ENCODE measurements around the gene RTL9. TPM values are rescaled to one million over a fixed set of nuclear protein-coding genes. Genes with fewer than 3 reads are reported as not detected.
A peak's percentile ranks its signal among the peaks of the same experiment; 100 is the strongest.

Gene RTL9
- total and polyA plus RNA-seq, 2 donors (not counting 3 experiments of a cell fraction or from before 2014, with no cell fraction given) = not detected

- Histone ChIP-seq H3K9ac (replicated peaks; ENCODE audit: extremely low read depth, insufficient read depth, low read length) (no peak overlapping the region), H3K36me3 (ENCODE audit: control insufficient read depth in 2 of 2, extremely low read depth in 1 of 2, insufficient read depth in 2 of 2, low read length in 2 of 2) (no peaks in the 10 kb centered on the region), H2AFZ (ENCODE audit: low read depth, low read length) (no peak overlapping the region), H3K4me1 (ENCODE audit: control insufficient read depth, extremely low read depth, insufficient read depth, low read length) (no peaks in the 10 kb centered on the region), H4K20me1 (replicated peaks; ENCODE audit: control insufficient read depth, extremely low read depth, insufficient read depth, low read length) (no peaks in the 10 kb centered on the region), H3K9me1 (replicated peaks; ENCODE audit: control insufficient read depth, extremely low read depth, insufficient read depth, low read length) (no peaks in the 10 kb centered on the region), H3K27ac (ENCODE audit: insufficient read depth, low read depth, low read length) (no peak overlapping the region), H3K79me2 (ENCODE audit: control insufficient read depth, insufficient read depth, low read length) (no peaks in the 10 kb centered on the region), H3K4me3 (replicated peaks in 1 of 3; ENCODE audit: insufficient read depth in 1 of 3, low read depth in 1 of 3, low read length in 3 of 3) (no peak overlapping the region), H3K4me2 (ENCODE audit: insufficient read depth, low read length) (no peak overlapping the region), H3K27me3 (ENCODE audit: control insufficient read depth in 2 of 2, insufficient read depth in 2 of 2, low read length in 2 of 2) (no peaks in the 10 kb centered on the region), H3K9me3 (replicated peaks; ENCODE audit: control insufficient read depth, insufficient read depth, low read length) (no peaks in the 10 kb centered on the region)
- FAIRE-seq (peak; percentile 8), DNase-seq (ENCODE audit: low read depth, low spot score) (no peak)
- dilution Hi-C loops (cut with MboI; ENCODE audit: extremely low pct_ligation_motif_present, low sequenced_read_pairs) (no loop called here), intact Hi-C loops (cut with micrococcal nuclease) (no loop called here)
- BruUV-seq (replicated peaks) = no TSS peak
- CTCF ChIA-PET = no interaction called here
- TF ChIP-seq GATA2 (IDR thresholded peaks at IDR 0.05; ENCODE audit: insufficient read depth, insufficient read length, low read depth, low read length) (no peak), POLR2A (IDR thresholded peaks at IDR 0.05; ENCODE audit: low read depth, low read length) (no peak), JUN (IDR thresholded peaks at IDR 0.05; ENCODE audit: borderline replicate concordance, insufficient read depth, insufficient read length, low read depth) (no peak), FOS (IDR thresholded peaks at IDR 0.05; ENCODE audit: borderline replicate concordance, insufficient read depth, low read length) (no peak), POLR2AphosphoS5 (IDR thresholded peaks at IDR 0.05; ENCODE audit: insufficient read depth, low read depth, low read length) (no peak), EZH2 (IDR thresholded peaks at IDR 0.05; ENCODE audit: borderline replicate concordance, low read depth, low read length, severe bottlenecking) (no peak), MYC (IDR thresholded peaks at IDR 0.05; ENCODE audit: low read depth, low read length) (no peak), CTCF (IDR thresholded peaks at IDR 0.05; ENCODE audit: extremely low read depth in 1 of 2, insufficient read depth in 1 of 2, low read depth in 1 of 2, low read length in 2 of 2) (no peak)
- POLR2A ChIA-PET = no interaction called here
Measured at GRCh38 chrX:110373310-110373709, 14.7 kb downstream of the RTL9 start.
